Loucy (cell line): ENCODE measurements around the gene SLC7A9.

Experiments
- CTCF ChIP-seq: fragments of 200-600 bp; sonication (generic); conservative IDR thresholded peaks from 2 replicates; pipeline ENCODE4 v1.5.1; 2014; ENCODE audit warnings: mild to moderate bottlenecking, antibody characterized with exemption, low read length
- EZH2phosphoT487 ChIP-seq: fragments of 200-600 bp; IDR thresholded peaks from 2 replicates; pipeline ENCODE4 v1.6.1; 2018; ENCODE audit warnings: antibody characterized with exemption, mild to moderate bottlenecking, moderate library complexity, borderline replicate concordance

- TF ChIP-seq CTCF (no peak), EZH2phosphoT487 (no peak)
Measured at GRCh38 chr19:32810452-32810851, 59.1 kb downstream of the SLC7A9 start.
